GM18909 (cell line): Measurements from ENCODE around the gene ARHGAP23.

Source experiments
- ATAC-seq: cut with Tn5 transposase; IDR thresholded peaks from one replicate; pipeline ENCODE4 v1.9.1; 2021; ENCODE audit warnings: mild to moderate bottlenecking; ENCODE audit not compliant: unreplicated experiment, poor library complexity

ARHGAP23 gene, protein sequence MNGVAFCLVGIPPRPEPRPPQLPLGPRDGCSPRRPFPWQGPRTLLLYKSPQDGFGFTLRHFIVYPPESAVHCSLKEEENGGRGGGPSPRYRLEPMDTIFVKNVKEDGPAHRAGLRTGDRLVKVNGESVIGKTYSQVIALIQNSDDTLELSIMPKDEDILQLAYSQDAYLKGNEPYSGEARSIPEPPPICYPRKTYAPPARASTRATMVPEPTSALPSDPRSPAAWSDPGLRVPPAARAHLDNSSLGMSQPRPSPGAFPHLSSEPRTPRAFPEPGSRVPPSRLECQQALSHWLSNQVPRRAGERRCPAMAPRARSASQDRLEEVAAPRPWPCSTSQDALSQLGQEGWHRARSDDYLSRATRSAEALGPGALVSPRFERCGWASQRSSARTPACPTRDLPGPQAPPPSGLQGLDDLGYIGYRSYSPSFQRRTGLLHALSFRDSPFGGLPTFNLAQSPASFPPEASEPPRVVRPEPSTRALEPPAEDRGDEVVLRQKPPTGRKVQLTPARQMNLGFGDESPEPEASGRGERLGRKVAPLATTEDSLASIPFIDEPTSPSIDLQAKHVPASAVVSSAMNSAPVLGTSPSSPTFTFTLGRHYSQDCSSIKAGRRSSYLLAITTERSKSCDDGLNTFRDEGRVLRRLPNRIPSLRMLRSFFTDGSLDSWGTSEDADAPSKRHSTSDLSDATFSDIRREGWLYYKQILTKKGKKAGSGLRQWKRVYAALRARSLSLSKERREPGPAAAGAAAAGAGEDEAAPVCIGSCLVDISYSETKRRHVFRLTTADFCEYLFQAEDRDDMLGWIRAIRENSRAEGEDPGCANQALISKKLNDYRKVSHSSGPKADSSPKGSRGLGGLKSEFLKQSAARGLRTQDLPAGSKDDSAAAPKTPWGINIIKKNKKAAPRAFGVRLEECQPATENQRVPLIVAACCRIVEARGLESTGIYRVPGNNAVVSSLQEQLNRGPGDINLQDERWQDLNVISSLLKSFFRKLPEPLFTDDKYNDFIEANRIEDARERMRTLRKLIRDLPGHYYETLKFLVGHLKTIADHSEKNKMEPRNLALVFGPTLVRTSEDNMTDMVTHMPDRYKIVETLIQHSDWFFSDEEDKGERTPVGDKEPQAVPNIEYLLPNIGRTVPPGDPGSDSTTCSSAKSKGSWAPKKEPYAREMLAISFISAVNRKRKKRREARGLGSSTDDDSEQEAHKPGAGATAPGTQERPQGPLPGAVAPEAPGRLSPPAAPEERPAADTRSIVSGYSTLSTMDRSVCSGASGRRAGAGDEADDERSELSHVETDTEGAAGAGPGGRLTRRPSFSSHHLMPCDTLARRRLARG (N-terminal part only)

GRCh38 chr17:38428112-38428642 lies at the start of gene ARHGAP23:
ARHGAP23 (plus strand) TSS chr17:38428464; CDS start chr17:38428486, 22 bp downstream.
- ATAC-seq, result peak; percentile 37

DNA sequence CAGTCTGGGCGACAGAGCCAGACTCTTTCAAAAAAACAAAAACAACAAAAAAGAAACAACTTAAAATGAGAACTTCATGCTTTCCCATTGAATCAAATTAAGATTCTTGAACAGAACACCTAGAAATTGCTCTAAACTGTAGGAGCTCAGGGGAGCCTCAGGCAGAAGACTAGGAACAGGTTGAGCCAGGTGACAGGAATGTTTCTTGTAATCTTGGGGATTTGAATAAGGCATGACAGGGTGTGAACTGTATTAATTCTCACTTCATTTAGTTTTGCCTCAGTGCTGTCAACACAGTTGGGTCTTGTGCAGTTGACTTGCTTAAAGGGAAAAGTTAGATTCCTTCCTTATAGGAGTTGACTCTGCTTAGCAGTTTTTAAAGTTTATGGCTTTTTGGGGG lies 48.8 kb upstream of the ARHGAP23 start:
- ATAC-seq, result no peak

DNA sequence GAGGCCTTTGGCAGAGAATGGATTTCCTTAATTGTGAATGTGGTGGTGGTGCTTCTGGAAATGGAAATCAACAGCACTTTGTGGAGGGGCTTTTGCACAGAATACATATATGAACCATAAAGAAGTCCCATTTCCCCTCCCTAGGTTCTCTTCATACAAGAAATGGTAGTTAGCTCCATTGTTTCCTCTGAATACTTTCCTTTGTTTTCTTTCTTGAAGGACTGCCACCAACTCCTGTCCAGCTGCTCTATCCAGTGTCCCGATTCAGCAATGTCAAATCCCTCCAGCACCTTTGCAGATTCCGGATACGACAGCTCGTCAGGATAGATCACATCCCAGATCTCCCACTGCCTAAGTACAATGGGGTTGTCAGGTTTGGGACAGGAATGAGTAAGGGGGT lies 33.2 kb upstream of the ARHGAP23 start:
- no peak for ATAC-seq

- no peak for ATAC-seq
Measured at GRCh38 chr17:38397227-38397626, 31.0 kb upstream of the ARHGAP23 start.

GRCh38 chr17:38400286-38400685 lies 28.0 kb upstream of the ARHGAP23 start:
- ATAC-seq, result no peak

DNA sequence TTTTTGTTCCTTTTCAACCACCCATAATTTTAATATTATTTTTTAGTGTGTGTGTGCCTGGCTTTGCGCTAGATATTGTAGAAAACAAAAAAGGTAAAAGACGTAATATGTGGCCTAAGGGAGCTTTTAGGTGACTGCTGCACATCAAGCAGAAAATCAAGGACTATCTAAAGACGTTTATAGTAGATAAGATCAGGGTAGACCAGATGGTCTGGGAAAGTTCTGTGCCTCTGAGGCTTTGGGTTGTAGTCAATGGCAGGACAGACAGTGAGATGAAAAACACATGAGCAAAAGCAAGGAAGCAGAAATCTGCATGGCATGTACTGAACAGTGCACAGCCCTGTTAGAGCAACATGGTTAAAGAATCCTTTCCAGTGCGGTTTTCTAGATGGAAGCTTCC lies 26.8 kb upstream of the ARHGAP23 start:
- no peak for ATAC-seq

DNA sequence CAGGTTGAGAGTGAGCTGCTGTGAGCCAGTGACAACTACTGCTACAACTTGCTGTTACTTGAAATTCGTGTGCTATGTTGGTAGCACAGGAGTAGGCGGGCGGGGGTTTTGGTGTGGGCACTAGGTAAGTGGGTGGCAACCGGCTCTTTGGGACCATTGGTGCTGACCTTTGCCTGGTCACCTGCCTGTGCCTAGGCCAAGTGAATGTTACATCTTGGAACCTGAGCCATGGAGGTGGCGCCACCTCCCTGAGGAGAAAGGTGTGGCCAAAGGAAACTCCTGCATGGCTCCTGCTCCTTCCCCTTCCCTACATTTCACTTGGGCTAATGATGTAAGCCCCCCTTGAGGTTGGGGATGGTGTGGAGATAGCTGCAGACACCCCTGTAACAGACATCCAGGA lies 25.4 kb upstream of the ARHGAP23 start:
- no peak for ATAC-seq

GRCh38 chr17:38403491-38403890 lies 24.8 kb upstream of the ARHGAP23 start:
- no peak for ATAC-seq

GRCh38 chr17:38404174-38404943 lies 23.9 kb upstream of the ARHGAP23 start:
- no peak for ATAC-seq

DNA sequence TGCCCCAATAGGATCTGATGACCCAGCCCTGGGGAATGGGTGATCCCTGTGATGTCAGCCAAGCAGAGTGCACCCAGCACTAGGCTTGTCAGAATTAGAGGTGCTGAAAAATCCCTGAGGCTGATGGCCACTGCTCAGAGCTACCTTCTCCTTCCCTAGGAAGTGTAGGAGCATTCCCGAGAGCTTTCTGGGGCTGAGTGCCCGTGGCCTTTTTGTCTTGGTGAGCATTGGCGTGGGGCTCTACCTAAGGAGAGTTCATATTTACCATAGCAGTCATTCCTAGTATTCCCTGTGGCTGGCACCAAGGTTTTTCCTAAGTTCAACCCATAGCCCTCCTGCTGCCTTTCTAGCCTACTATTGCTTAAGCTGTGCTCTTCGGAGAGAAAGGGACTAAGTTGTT lies 22.6 kb upstream of the ARHGAP23 start:
- ATAC-seq, result no peak

DNA sequence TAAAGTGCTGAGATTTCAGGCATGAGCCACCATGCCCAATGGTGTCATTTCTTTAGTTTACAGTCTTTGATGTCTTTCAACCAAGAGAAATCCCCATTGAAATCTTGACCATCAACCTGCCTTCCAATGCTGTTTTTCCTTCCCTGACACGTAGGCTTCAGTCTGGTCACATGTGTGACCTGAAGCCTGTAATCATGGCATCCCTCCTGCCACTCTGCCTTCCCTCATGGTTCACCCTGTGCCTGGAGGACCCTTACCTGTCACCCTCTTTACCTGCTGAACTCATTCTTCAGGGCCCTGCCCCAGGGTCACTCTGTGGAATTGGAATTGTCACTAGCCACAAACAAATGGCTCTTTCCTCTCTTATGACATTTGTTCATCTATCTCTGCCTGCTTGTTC lies 18.1 kb upstream of the ARHGAP23 start:
- ATAC-seq, result no peak

GRCh38 chr17:38415250-38416194 lies 12.7 kb upstream of the ARHGAP23 start:
- no peak for ATAC-seq

GRCh38 chr17:38416840-38417209 lies 11.4 kb upstream of the ARHGAP23 start:
- ATAC-seq, result no peak

GRCh38 chr17:38417210-38417951 lies 10.9 kb upstream of the ARHGAP23 start:
- ATAC-seq, result no peak

- ATAC-seq, result no peak
Measured at GRCh38 chr17:38418062-38418692, 10.1 kb upstream of the ARHGAP23 start.

DNA sequence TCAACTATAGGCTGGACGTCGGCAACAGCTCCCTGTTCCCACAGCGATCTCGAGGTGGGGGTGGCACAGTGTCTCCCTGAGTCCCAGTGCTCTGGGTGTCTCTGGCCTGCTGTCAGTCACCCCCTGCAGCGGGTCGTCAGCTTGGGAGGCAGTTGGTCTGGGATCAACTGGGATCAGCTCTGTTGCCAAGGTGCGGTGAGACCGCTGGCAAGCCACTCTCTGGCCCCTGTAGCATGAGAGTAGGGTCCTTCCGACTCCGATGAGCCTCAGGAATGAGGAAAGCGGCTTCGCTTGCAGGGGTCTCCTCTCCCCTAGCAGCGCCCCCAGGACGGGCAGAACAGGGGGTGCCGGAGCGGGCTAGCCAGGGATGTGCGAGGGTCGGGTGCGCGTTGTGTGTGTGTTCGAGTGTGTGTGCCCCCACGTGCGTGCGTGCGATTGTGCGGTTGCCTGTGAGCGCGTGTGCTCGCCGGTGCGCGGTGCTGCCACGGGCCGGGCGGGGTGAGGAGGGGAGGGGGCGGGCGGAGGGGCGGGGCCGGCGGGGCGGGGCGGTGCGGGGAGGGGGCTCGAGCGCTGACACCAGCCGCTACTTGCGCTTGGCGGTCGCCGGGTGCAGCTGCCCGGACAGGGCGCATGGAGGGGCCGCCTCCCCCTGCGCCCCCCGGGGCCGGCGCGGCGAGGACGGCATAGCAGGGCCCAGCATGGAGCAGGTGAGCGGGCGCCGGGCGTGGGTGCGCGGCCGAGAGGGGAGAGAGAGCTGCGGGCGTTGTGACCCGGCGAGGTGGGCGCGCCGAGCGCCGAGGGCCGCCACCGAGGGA lies 9.4 kb upstream of the ARHGAP23 start:
- ATAC-seq, result no peak
